Loucy (cell line): ENCODE data around the gene SYT9.

Source experiments
- H2AFZ ChIP-seq: fragments of 200-600 bp; sonication (generic); 2 replicates; pipeline ENCODE4 v1.6.0; 2016; ENCODE audit warnings: antibody characterized with exemption, mild to moderate bottlenecking, low read length, moderate library complexity
- H3F3A ChIP-seq: fragments of 200-600 bp; 2 replicates; pipeline ENCODE4 v1.6.0; 2016; ENCODE audit warnings: antibody characterized with exemption, low read depth, mild to moderate bottlenecking
- H3K27me3 ChIP-seq: fragments of 200-600 bp; sonication (generic); 2 replicates; pipeline ENCODE4 v1.6.1; 2014; ENCODE audit warnings: low read length, mild to moderate bottlenecking; ENCODE audit not compliant: insufficient read depth, poor library complexity, severe bottlenecking
- H3K36me3 ChIP-seq: fragments of 200-600 bp; sonication (generic); 2 replicates; pipeline ENCODE4 v1.6.1; 2016; ENCODE audit warnings: low read length; ENCODE audit not compliant: insufficient read depth
- H3K4me1 ChIP-seq: fragments of 200-600 bp; sonication (generic); 2 replicates; pipeline ENCODE4 v1.5.1; 2014; ENCODE audit warnings: low read length, mild to moderate bottlenecking; ENCODE audit not compliant: insufficient read depth, poor library complexity, severe bottlenecking
- H3K4me2 ChIP-seq: fragments of 200-600 bp; sonication (generic); 2 replicates; pipeline ENCODE4 v1.6.0; 2014; ENCODE audit warnings: antibody characterized with exemption, low read length, low read depth, mild to moderate bottlenecking; ENCODE audit not compliant: poor library complexity, severe bottlenecking
- H3K4me3 ChIP-seq: fragments of 200-600 bp; sonication (generic); 2 replicates; pipeline ENCODE4 v1.5.1; 2014; ENCODE audit warnings: low read length, mild to moderate bottlenecking, mixed read lengths; ENCODE audit not compliant: poor library complexity, severe bottlenecking
- H3K79me2 ChIP-seq: fragments of 200-600 bp; sonication (generic); 2 replicates; pipeline ENCODE4 v1.6.1; 2014; ENCODE audit warnings: low read length; ENCODE audit not compliant: insufficient read depth
- H3K9ac ChIP-seq: fragments of 200-600 bp; sonication (generic); 2 replicates; pipeline ENCODE4 v1.6.0; 2014; ENCODE audit warnings: mild to moderate bottlenecking, low read depth, low read length, moderate library complexity; ENCODE audit not compliant: poor library complexity, severe bottlenecking
- H3K9me2 ChIP-seq: fragments of 200-600 bp; sonication (generic); replicated peaks from 2 replicates; pipeline ENCODE4 v1.6.1; 2016; ENCODE audit warnings: low read depth, low read length, mixed read lengths
- H3K9me3 ChIP-seq: fragments of 200-600 bp; sonication (generic); 2 replicates; pipeline ENCODE4 v1.6.1; 2014; ENCODE audit warnings: mild to moderate bottlenecking, antibody characterized with exemption, low read length, low read depth; ENCODE audit not compliant: insufficient read depth
- H4K20me1 ChIP-seq: fragments of 200-600 bp; sonication (generic); 2 replicates; pipeline ENCODE4 v1.6.0; 2014; ENCODE audit warnings: antibody characterized with exemption, low read length, mild to moderate bottlenecking; ENCODE audit not compliant: insufficient read depth, poor library complexity, severe bottlenecking
- CTCF ChIP-seq: fragments of 200-600 bp; sonication (generic); conservative IDR thresholded peaks from 2 replicates; pipeline ENCODE4 v1.5.1; 2014; ENCODE audit warnings: mild to moderate bottlenecking, antibody characterized with exemption, low read length
- EZH2phosphoT487 ChIP-seq: fragments of 200-600 bp; IDR thresholded peaks from 2 replicates; pipeline ENCODE4 v1.6.1; 2018; ENCODE audit warnings: antibody characterized with exemption, mild to moderate bottlenecking, moderate library complexity, borderline replicate concordance

The SYT9 gene

GRCh38 chr11:7251836-7252682 is at the start of gene SYT9:
TSS of gene SYT9 (plus strand) at chr11:7251904. CDS start at chr11:7252187, 283 bp downstream.
- Histone ChIP-seq H3K9me3 (no peaks in the 10 kb centered on the region), H3K4me2 (no peak within 1 kb of the TSS), H3K4me3 (no peak within 1 kb of the TSS), H3K27me3 (no peaks in the 10 kb centered on the region), H3K4me1 (no peaks in the 10 kb centered on the region), H3F3A (no peaks in the 10 kb centered on the region), H3K9me2 (no peaks in the 10 kb centered on the region), H3K9ac (no peak within 1 kb of the TSS), H3K79me2 (no peaks in the 10 kb centered on the region), H3K36me3 (no peaks in the 10 kb centered on the region), H2AFZ (no peak within 1 kb of the TSS), H4K20me1 (no peaks in the 10 kb centered on the region)
- TF ChIP-seq EZH2phosphoT487 (no peak), CTCF (no peak)

- TF ChIP-seq CTCF (no peak), EZH2phosphoT487 (no peak)
- no peaks in the 10 kb centered on the region for H3K27me3 ChIP-seq
- no peak overlapping the region for H3K4me2 ChIP-seq
- H3K79me2 ChIP-seq: no peaks in the 10 kb centered on the region
- H3K4me1 ChIP-seq: no peaks in the 10 kb centered on the region
- no peaks in the 10 kb centered on the region for H4K20me1 ChIP-seq
- no peaks in the 10 kb centered on the region for H3K9me3 ChIP-seq
- H2AFZ ChIP-seq: no peak overlapping the region
- H3K36me3 ChIP-seq: no peaks in the 10 kb centered on the region
- no peaks in the 10 kb centered on the region for H3K9me2 ChIP-seq
- no peak overlapping the region for H3K9ac ChIP-seq
- no peak overlapping the region for H3K4me3 ChIP-seq
- H3F3A ChIP-seq: no peaks in the 10 kb centered on the region
Measured at GRCh38 chr11:7202412-7202811, 49.3 kb upstream of the SYT9 start.

GRCh38 chr11:7204778-7205177 is 46.9 kb upstream of the SYT9 start:
- no peak overlapping the region for H3K4me2 ChIP-seq
- H3K79me2 ChIP-seq: no peaks in the 10 kb centered on the region
- H4K20me1 ChIP-seq: no peaks in the 10 kb centered on the region
- H3K4me3 ChIP-seq: no peak overlapping the region
- H3K9me3 ChIP-seq: no peaks in the 10 kb centered on the region
- no peaks in the 10 kb centered on the region for H3K36me3 ChIP-seq
- H3F3A ChIP-seq: no peaks in the 10 kb centered on the region
- TF ChIP-seq CTCF (no peak), EZH2phosphoT487 (no peak)
- no peaks in the 10 kb centered on the region for H3K27me3 ChIP-seq
- no peak overlapping the region for H2AFZ ChIP-seq
- no peaks in the 10 kb centered on the region for H3K4me1 ChIP-seq
- H3K9ac ChIP-seq: no peak overlapping the region
- H3K9me2 ChIP-seq: no peaks in the 10 kb centered on the region
